DND-41 (cell line): ENCODE measurements around the gene CDH23.

ENCODE experiments used
- EZH2 ChIP-seq: IDR thresholded peaks from 3 replicates; pipeline ENCODE4 v1.6.1; 2012; ENCODE audit warnings: borderline replicate concordance, low read depth, mild to moderate bottlenecking, moderate library complexity, low read length, inconsistent platforms; ENCODE audit not compliant: severe bottlenecking
- TF ChIP-seq, protein P1 (sequence below): IDR thresholded peaks from 2 replicates; pipeline ENCODE4 v1.5.1; 2012; ENCODE audit warnings: borderline replicate concordance, low read length, moderate library complexity, mild to moderate bottlenecking; ENCODE audit not compliant: poor library complexity, severe bottlenecking; ENCODE audit errors: extremely low read depth

GRCh38 chr10:71753960-71754505 lies 357.3 kb downstream of the CDH23 start:
- TF ChIP-seq, protein P1, sequence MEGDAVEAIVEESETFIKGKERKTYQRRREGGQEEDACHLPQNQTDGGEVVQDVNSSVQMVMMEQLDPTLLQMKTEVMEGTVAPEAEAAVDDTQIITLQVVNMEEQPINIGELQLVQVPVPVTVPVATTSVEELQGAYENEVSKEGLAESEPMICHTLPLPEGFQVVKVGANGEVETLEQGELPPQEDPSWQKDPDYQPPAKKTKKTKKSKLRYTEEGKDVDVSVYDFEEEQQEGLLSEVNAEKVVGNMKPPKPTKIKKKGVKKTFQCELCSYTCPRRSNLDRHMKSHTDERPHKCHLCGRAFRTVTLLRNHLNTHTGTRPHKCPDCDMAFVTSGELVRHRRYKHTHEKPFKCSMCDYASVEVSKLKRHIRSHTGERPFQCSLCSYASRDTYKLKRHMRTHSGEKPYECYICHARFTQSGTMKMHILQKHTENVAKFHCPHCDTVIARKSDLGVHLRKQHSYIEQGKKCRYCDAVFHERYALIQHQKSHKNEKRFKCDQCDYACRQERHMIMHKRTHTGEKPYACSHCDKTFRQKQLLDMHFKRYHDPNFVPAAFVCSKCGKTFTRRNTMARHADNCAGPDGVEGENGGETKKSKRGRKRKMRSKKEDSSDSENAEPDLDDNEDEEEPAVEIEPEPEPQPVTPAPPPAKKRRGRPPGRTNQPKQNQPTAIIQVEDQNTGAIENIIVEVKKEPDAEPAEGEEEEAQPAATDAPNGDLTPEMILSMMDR, result no peak
- no peak for TF ChIP-seq EZH2
